Duodenal mucosa (tissue), 2 donors: ENCODE results near the gene CDX2.
"Not testable (repeated sequence)": the region's sequence is repeated elsewhere in the genome, so short reads cannot be mapped to it uniquely, and the experiment has no call there.

ENCODE experiments used
- H3K27ac ChIP-seq: one replicate; pipeline ENCODE4 v1.7.0; 2013; ENCODE audit warnings: low read depth, low read length
- H3K27me3 ChIP-seq, 2 donors: one replicate each; pipeline ENCODE4 v1.7.0; 2013; ENCODE audit warnings: low read length in 2 of 2, control low read depth in 1 of 2; ENCODE audit not compliant: insufficient read depth in 2 of 2, control insufficient read depth in 1 of 2
- H3K36me3 ChIP-seq, 2 donors: one replicate each; pipeline ENCODE4 v1.7.0; 2013; ENCODE audit warnings: low read length in 2 of 2, control low read depth in 1 of 2; ENCODE audit not compliant: insufficient read depth in 2 of 2, control insufficient read depth in 1 of 2
- H3K4me1 ChIP-seq, 2 donors: one replicate each; pipeline ENCODE4 v1.7.0; 2013; ENCODE audit warnings: low read length in 2 of 2, control low read depth in 1 of 2; ENCODE audit not compliant: insufficient read depth in 2 of 2, control insufficient read depth in 1 of 2
- H3K4me3 ChIP-seq, 2 donors: one replicate each; pipeline ENCODE4 v1.7.0; 2013; ENCODE audit warnings: low read length in 2 of 2, low read depth in 1 of 2
- H3K9ac ChIP-seq, 2 donors: one replicate each; pipeline ENCODE4 v1.7.0; 2013; ENCODE audit warnings: low read length in 2 of 2, low read depth in 1 of 2
- H3K9me3 ChIP-seq, 2 donors: one replicate each; pipeline ENCODE4 v1.7.0; 2013; ENCODE audit warnings: low read length in 2 of 2, control low read depth in 1 of 2; ENCODE audit not compliant: control insufficient read depth in 1 of 2

Gene CDX2

GRCh38 chr13:27969082-27969865 lies at the start of gene CDX2:
TSS of gene CDX2 (minus strand) at chr13:27969315. CDS start at chr13:27969006, 309 bp downstream.
- Histone ChIP-seq H3K9ac (peak within 1 kb of the TSS; percentile 99), H3K36me3 (no peaks in the 10 kb centered on the region), H3K4me1 (peaks cover 30 to 42% of the 10 kb centered on the region in 2 donors), H3K9me3 (no peaks in the 10 kb centered on the region), H3K27me3 (peaks cover 28 to 45% of the 10 kb centered on the region in 2 donors), H3K27ac (peak within 1 kb of the TSS; percentile 96), H3K4me3 (peak within 1 kb of the TSS; percentile 88 to 91)

GRCh38 chr13:28014301-28014700 lies 45.2 kb upstream of the CDX2 start:
- Histone ChIP-seq H3K36me3 (no peaks in the 10 kb centered on the region), H3K4me3 (no peak overlapping the region)

GRCh38 chr13:28013482-28013881 lies 44.4 kb upstream of the CDX2 start:
- Histone ChIP-seq H3K27me3 (no peaks in the 10 kb centered on the region), H3K36me3 (no peaks in the 10 kb centered on the region)

More at GRCh38 chr13:28014301-28014700, 45.2 kb upstream of the CDX2 start:
- Histone ChIP-seq H3K27ac (no peak overlapping the region), H3K4me1 (no peaks in the 10 kb centered on the region), H3K9ac (no peak overlapping the region), H3K9me3 (no peaks in the 10 kb centered on the region), H3K27me3 (no peaks in the 10 kb centered on the region)

GRCh38 chr13:28012896-28013295 lies 43.8 kb upstream of the CDX2 start:
- Histone ChIP-seq H3K9ac (no peak overlapping the region), H3K27ac (no peak overlapping the region), H3K4me1 (no peaks in the 10 kb centered on the region)

More at GRCh38 chr13:28013482-28013881, 44.4 kb upstream of the CDX2 start:
- no peak overlapping the region for H3K27ac ChIP-seq
- H3K4me1 ChIP-seq = no peaks in the 10 kb centered on the region
- no peak overlapping the region for H3K4me3 ChIP-seq
- no peak overlapping the region for H3K9ac ChIP-seq
- no peaks in the 10 kb centered on the region for H3K9me3 ChIP-seq

GRCh38 chr13:28012383-28012782 lies 43.3 kb upstream of the CDX2 start:
- Histone ChIP-seq H3K27me3 (no peaks in the 10 kb centered on the region), H3K4me3 (no peak overlapping the region), H3K36me3 (no peaks in the 10 kb centered on the region), H3K4me1 (no peaks in the 10 kb centered on the region), H3K9ac (no peak overlapping the region), H3K27ac (no peak overlapping the region), H3K9me3 (no peaks in the 10 kb centered on the region)

More at GRCh38 chr13:28012896-28013295, 43.8 kb upstream of the CDX2 start:
- no peaks in the 10 kb centered on the region for H3K36me3 ChIP-seq
- no peaks in the 10 kb centered on the region for H3K27me3 ChIP-seq
- H3K4me3 ChIP-seq = no peak overlapping the region
- H3K9me3 ChIP-seq = no peaks in the 10 kb centered on the region

GRCh38 chr13:28010046-28010445 lies 40.9 kb upstream of the CDX2 start:
- Histone ChIP-seq H3K9ac (no peak overlapping the region), H3K27me3 (no peaks in the 10 kb centered on the region), H3K36me3 (no peaks in the 10 kb centered on the region), H3K4me1 (no peaks in the 10 kb centered on the region), H3K4me3 (no peak overlapping the region), H3K9me3 (no peaks in the 10 kb centered on the region), H3K27ac (no peak overlapping the region)

- not testable (repeated sequence) for H3K9ac ChIP-seq, H3K27ac ChIP-seq, H3K36me3 ChIP-seq, H3K9me3 ChIP-seq, H3K27me3 ChIP-seq, H3K4me3 ChIP-seq, H3K4me1 ChIP-seq
Measured at GRCh38 chr13:28005016-28005415, 35.9 kb upstream of the CDX2 start.

- Histone ChIP-seq H3K27me3 (no peaks in the 10 kb centered on the region), H3K9me3 (no peaks in the 10 kb centered on the region), H3K4me3 (no peak overlapping the region), H3K9ac (no peak overlapping the region), H3K27ac (no peak overlapping the region), H3K4me1 (no peaks in the 10 kb centered on the region), H3K36me3 (no peaks in the 10 kb centered on the region)
Measured at GRCh38 chr13:28002886-28003698, 34.0 kb upstream of the CDX2 start.

- Histone ChIP-seq H3K27ac (no peak overlapping the region), H3K9ac (no peak overlapping the region), H3K4me1 (no peaks in the 10 kb centered on the region), H3K9me3 (no peaks in the 10 kb centered on the region), H3K36me3 (no peaks in the 10 kb centered on the region), H3K4me3 (no peak overlapping the region), H3K27me3 (no peaks in the 10 kb centered on the region)
Measured at GRCh38 chr13:28001837-28002473, 32.8 kb upstream of the CDX2 start.

- H3K27me3 ChIP-seq = no peaks in the 10 kb centered on the region
- no peaks in the 10 kb centered on the region for H3K36me3 ChIP-seq
- no peaks in the 10 kb centered on the region for H3K4me1 ChIP-seq
- no peaks in the 10 kb centered on the region for H3K9me3 ChIP-seq
- H3K27ac ChIP-seq = no peak overlapping the region
- H3K4me3 ChIP-seq = no peak overlapping the region
- no peak overlapping the region for H3K9ac ChIP-seq
Measured at GRCh38 chr13:28001049-28001448, 31.9 kb upstream of the CDX2 start.
